HG03280 (cell line): ENCODE results near the gene NTN3.
"Not testable (repeated sequence)": the region's sequence is repeated elsewhere in the genome, so short reads cannot be mapped to it uniquely, and the experiment has no call there.

Experiments used
- ATAC-seq: cut with Tn5 transposase; IDR thresholded peaks from one replicate; pipeline ENCODE4 v1.9.1; 2021; ENCODE audit warnings: mild to moderate bottlenecking, moderate library complexity; ENCODE audit not compliant: unreplicated experiment

The NTN3 gene

DNA sequence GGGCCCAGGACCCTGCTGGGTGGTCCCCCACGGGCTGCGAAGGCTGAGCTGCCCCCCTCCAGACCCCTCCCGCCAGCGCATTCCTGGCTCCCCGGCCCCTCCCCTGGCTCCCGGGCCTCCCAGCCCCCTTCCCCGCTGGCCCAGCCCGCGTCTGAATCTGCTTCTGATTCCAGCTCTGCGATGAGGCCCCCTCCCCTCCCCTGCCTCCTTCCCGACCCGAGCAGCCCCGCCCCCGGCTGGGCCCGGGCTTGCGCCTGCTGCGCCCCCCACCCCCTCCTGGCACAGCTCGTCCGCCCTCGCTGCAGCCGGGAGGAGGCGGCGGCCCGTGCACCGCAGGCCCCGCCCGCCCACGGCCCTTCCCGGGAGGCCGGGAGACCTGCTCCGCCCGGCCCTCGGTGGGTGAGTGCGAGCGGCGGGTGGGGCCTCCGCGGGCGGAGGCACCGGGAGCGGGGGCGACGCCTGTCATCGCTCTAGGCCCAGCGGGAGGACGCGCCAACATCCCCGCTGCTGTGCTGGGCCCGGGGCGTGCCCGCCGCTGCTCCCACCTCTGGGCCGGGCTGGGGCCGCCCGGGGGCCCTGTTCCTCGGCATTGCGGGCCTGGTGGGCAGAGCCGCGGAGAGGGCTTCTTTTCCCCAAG is at the start of gene NTN3:
TSS of gene NTN3 (plus strand) at position 282 of the 637 bp plus-strand sequence. CDS start 405 bp downstream, outside the sequence.
- no peak for ATAC-seq

DNA sequence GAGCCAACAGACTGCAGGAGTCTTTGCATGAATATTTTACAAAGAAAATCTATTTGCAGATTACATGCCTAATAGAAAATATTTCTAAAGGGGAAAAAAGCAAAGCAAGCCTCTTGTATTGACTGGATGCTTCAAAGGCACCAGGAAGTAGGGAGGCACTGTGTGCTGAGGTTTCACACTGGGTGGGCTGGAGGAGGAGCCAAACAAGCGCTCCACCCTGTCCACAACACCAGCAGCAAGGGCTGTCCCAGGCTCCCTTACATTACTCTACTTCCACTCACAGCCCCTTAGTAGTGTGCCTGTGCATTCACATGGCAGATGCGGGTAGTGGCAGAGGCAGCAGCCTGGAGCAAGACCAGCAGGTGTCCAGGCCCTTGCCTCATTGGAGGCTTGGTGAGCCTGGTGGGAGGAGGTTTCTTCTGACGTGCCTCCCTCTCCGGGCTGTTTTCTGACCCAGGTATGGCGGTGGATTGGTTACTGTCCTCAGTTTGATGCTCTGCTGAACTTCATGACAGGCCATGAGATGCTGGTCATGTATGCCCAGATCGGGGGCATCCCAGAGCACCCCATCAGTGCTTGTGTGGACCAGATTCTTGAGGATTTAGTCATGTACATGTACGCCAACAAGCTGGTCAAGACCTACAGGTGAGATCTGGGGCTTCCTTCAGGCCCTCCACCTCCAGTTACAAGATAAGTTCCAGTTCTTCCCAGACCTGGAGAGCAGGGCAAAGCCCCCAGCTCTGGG is 48.8 kb upstream of the NTN3 start:
- no peak for ATAC-seq

DNA sequence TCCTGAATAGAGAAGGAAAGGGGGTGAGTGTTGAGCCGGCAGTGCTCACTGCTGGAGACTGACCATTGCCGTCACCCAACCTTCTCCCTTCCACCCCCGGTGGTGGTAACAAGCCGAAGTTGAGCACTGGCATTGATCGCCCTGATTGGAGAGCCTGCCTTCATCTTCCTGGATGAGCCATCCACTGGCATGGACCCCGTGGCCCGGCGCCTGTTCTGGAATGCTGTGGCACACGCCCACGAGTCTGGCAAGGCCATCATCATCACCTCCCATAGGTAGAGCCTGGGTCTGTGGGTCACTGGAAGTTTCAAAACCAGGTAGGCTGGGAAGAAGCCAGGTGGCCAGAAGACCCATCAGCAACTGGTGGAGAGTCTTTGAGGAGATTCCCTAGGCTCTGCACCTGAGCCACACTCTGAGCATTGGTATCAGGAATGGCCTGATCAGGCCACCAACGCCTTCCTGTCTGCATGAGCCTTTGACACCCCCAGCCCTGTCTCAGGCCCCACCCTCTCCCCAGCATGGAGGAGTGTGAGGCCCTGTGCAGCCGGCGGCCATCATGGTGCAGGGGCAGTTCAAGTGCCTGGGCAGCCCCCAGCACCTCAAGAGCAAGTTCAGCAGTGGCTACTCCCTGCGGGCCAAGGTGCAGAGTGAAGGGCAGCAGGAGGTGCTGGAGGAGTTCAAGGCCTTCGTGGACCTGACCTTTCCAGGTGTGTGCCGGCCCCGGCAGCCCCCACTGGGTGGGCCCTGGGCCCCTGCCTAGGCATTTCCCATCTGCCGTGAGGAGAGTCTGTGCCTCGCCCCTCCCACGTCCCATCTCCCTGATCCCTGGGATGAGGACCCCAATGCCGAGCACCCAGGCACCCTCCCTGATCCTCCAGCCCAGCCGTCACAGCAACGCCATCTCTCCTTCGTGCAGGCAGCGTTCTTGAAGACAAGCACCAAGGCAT is 46.8 kb upstream of the NTN3 start:
- no peak for ATAC-seq

GRCh38 chr16:2425008-2425518 is 46.0 kb upstream of the NTN3 start:
- ATAC-seq = no peak

DNA sequence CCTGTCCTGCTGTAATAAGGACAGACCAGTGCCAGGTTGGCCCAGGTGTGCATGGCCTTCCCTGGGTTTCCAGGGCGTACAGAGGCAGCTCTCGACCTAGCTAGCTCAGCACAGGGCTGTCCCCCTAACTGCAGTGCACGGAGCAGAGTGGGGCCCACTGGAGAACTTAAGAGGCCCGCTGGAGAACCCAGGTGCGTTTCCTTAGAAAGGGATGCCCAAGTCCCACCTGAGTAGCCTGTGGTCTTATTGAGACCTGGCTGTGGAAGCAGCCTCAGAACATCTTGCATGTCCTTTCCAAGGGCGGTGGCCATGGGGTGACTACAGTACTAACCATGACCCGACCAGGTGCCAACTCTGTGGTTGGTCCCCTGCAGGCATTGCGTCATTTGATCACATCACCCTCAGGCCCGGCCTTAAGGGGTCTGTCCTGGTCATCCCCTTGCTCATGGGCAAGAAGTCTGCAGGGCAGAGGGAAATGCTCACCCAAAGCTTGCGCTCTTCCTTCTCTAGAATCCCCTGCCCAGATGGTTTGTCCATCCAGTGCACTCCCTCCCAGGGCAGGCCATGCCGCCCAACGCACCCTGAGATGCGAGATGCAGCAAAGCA is 45.2 kb upstream of the NTN3 start:
- no peak for ATAC-seq

DNA sequence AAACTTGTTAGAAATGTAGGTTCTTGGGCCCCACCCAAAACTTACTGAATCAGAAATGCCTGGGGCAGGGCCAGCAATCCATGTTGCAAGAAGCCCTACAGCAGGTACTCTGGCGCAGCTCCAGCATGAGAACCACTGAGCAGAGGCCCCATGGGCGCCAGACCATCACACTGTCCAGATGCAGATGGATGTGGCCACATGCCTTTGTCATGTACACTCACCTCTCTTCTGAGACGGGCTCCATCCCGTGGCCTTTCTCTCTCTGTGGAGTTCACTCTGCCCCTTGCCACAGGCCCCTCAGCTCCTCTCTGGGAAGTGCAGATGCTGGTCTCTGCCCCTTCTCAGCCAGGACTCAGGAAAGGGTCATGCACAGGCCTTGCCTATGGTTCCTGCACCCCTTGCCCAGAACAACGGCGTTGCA is 44.1 kb upstream of the NTN3 start:
- ATAC-seq = no peak

DNA sequence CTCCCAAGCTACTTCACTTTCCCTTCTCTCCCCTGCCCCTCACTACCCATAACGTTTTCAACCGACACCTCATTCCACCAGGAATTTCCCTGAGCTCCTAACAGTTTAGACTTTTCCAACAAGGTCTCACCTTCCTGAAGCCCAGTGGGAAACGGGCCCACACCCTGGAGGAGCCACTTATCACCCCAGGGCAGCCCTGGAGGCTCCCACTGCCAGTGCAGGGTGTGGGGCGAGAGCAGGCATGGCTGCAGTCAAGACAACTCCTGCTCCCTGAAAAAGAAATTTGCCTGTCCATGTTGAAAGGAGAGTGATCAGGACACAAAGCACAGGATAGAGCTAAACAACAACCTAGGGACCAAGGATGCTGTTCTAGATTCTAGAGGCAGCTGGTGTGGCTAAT is 43.6 kb upstream of the NTN3 start:
- ATAC-seq = no peak

DNA sequence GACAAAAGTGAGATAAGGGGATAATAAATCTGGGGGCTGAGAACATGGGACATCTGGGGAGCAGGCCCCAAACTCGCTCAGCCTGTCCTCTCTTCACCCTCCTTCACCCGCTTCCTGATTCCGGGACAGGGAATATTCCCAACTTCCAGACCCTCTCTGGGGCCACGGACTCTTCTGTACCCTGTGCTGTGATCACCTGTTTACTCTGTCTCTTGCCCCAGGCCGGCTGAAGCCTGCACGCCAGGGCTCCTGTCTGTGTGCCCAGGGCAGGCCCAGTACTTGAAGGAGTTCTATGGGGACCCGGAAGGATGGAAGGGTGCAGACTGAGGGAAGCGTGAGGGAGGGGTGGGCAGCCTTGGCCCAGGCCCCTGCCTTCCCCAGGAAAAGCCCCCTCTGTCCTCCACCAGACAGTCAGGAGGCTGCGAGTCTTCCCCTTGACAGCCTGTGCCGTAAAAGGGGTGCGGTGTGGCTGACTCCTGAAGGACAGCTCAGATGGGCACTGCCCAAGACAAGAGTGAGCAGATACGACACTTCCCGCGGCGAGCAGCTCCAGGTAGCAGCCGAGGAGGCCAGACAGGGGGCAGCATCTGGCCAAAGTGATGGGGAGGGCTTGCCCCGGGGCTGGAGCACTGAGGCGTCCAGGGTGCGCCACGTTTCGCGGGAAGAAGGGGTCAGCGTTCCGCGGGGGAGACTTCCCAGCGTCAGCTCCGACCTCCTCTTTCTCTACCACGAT is 42.9 kb upstream of the NTN3 start:
- ATAC-seq = no peak

- ATAC-seq = no peak
Measured at GRCh38 chr16:2428784-2429033, 42.4 kb upstream of the NTN3 start.

GRCh38 chr16:2429034-2429770 is 41.9 kb upstream of the NTN3 start, which contains the start of gene CCNF:
TSS of gene CCNF (plus strand) at chr16:2429447. CDS start at chr16:2429482, 35 bp downstream.
- peak; percentile 91 for ATAC-seq

GRCh38 chr16:2429771-2430663 is 41.1 kb upstream of the NTN3 start:
- peak; percentile 2 for ATAC-seq

DNA sequence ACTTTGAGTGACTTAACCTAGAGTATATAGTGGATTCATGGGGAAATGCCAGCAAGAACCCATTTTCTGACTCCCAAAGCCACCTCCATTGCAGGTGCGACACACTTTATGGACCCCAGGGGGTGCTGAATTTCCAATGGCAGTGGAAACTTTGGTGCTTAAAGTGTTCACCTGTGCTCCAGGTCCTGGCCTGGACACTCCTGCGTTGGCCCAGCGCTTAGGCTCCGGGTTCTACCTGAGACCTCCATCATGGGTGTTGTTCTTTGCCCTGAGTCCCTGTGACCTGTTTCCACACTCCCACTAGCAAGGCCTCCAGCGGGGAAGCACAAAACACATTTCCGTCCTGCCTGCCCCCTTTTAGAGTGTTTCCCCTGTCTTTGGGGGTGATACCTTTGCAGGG is 38.8 kb upstream of the NTN3 start:
- no peak for ATAC-seq

DNA sequence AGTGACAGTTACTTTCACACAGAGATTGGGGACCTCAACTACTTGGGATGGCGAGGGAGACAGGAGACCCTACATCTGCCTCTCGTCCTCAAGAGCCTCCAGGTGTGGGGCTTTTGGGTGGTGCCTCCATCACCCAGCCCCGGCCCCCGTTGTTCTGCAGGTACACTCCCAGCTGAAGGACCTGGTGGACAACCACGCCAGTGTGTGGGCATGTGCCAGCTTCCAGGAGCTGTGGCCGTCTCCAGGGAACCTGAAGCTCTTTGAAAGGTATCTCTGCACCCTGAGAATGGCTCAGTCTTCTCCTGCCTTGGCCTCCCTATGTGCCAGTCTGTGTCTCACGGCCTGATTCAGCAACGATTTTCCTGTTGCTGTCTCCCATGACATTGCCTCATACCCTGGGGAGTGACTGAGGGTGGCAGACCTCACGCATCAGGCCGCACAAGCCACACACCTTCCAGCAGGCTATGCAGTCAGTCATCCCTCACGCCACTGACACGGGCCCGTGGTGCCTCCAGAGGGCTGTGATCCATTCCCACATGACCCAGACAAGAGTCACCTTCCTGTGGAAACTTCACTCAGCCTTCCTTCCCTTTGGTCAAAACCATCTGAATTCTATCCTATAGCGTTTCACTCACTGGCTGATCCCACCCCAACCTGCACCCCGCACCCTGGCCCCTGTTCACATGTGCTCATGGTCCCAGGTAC is 38.1 kb upstream of the NTN3 start:
- no peak for ATAC-seq

DNA sequence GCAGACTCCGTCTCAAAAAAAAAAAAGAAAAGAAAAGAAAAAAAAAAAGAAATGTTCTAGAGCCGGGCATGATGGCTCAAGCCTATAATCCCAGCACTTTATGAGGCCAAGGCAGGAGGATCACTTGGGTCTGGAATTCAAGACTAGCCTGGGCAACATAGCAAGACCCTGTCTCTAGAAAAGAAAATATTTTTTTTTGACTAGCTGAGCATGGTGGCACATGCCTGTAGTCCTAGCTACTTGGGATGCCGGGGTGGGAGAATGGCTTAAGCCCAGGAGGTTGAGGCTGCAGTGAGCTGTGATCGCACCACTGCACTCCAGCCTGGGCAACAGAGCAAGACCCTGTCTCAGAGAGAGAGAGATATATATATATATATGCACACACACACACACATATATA is 35.9 kb upstream of the NTN3 start:
- ATAC-seq = not testable (repeated sequence)

- ATAC-seq = no peak
Measured at GRCh38 chr16:2436110-2436509, 35.0 kb upstream of the NTN3 start.

DNA sequence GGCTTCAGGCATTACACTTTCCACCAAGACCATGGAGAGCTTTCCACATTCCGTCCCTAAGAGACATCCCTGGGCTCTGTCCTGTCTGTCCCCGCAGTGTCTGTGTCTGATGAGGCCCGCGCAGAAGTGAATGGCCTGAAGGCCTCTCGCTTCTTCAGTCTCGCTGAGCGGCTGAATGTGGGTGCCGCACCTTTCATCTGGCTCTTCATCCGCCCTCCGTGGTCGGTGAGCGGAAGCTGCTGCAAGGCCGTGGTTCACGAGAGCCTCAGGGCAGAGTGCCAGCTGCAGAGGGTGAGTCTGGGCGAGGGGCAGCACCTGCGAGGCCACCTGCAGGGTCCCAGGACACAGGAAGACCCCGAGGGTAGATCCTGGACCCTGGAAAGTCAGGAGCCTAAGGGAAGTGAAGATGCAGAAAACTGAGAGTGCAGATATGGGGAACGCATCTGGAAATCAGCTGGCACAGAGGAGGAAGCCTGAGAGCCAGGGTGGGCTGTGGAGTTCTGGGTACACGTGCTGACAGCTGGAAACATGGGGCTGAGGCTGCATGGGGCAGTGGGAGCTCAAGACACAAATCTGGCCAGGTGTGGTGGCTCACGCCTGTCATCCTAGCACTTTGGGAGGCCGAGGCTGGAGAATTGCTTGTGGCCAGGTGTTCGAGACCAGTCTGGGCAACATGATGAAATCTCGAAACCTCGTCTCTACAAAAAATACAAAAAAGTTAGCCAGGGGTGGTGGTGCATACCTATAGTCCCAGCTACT is 33.9 kb upstream of the NTN3 start:
- ATAC-seq = no peak

- ATAC-seq = no peak
Measured at GRCh38 chr16:2438121-2438520, 33.0 kb upstream of the NTN3 start.
